HepG2 (cell line): ENCODE results near the gene GDPD1. TPM values are rescaled to one million over a fixed set of nuclear protein-coding genes. Genes with fewer than 3 reads are reported as not detected.

Source experiments
- ATAC-seq: fragments of 200-7000 bp; cut with Tn5 transposase; 3 replicates; pipeline ENCODE4 v1.9.1; 2020; ENCODE audit warnings: mild to moderate bottlenecking, moderate library complexity
- BruUV-seq: library from RNA; stranded (reverse); fragments of 400-500 nt; replicated peaks from 2 replicates; lab custom pipeline; 2021; lab: Mats Ljungman, UMichigan
- CTCF ChIA-PET: fragments of 300-600 bp; formaldehyde crosslinking; extraction: SDS; loops from one replicate; lab custom pipeline; 2021; ENCODE audit warnings: low total read pairs, inconsistent platforms, low intra/inter-chr PET ratio; lab: Yijun Ruan, JAX
- POLR2A ChIA-PET: fragments of 350-600 bp; sonication (Branson Sonifier 250); formaldehyde crosslinking; loops from one replicate; lab custom pipeline; 2020; ENCODE audit warnings: antibody characterized with exemption, inconsistent platforms; lab: Yijun Ruan, JAX
- DNase-seq: peaks from one replicate; pipeline ENCODE4 v3.0.0-alpha.2; 2015; ENCODE audit warnings: low spot score
- FAIRE-seq: peaks from 3 replicates; lab custom pipeline; 2011; peaks lifted over from hg19 to GRCh38; lab: Jason Lieb, UNC
- H2AFZ ChIP-seq: one replicate; pipeline ENCODE4 v1.6.1; 2011; ENCODE audit warnings: low read length, inconsistent platforms
- H3K27ac ChIP-seq: fragments of 300-600 bp; 3 replicates; pipeline ENCODE4 v1.8.0; 2011; ENCODE audit warnings: mixed run types, mild to moderate bottlenecking, mixed read lengths, low read length, inconsistent platforms; ENCODE audit not compliant: insufficient read depth; ENCODE audit errors: extremely low read length
- H3K27me3 ChIP-seq, 2 experiments: fragments of 200-600 bp in 1 of 2; 2 replicates in 1 of 2; 3 replicates in 1 of 2; pipeline versions ENCODE4 v1.6.0 to v1.8.0; 2011; ENCODE audit warnings: low read length in 2 of 2, mild to moderate bottlenecking in 2 of 2, moderate library complexity in 2 of 2, inconsistent platforms in 1 of 2; ENCODE audit not compliant: insufficient read depth in 2 of 2, control insufficient read depth in 1 of 2
- H3K36me3 ChIP-seq, 2 experiments: fragments of 200-600 bp in 1 of 2; replicated peaks in 1 of 2; 2 replicates in 1 of 2; 3 replicates in 1 of 2; pipeline versions ENCODE4 v1.5.1 to v1.8.0; 2011; ENCODE audit warnings: low read length in 2 of 2, inconsistent platforms in 1 of 2; ENCODE audit not compliant: insufficient read depth in 2 of 2, control insufficient read depth in 1 of 2
- H3K4me1 ChIP-seq: 2 replicates; pipeline ENCODE4 v1.5.1; 2012; ENCODE audit warnings: low read length, inconsistent platforms; ENCODE audit not compliant: insufficient read depth
- H3K4me2 ChIP-seq: 2 replicates; pipeline ENCODE4 v1.6.0; 2011; ENCODE audit warnings: low read depth, low read length, inconsistent platforms
- H3K4me3 ChIP-seq, 3 experiments: fragments of 200-600 bp in 1 of 3; sonication (generic), shearing (Covaris generic) in 1 of 3; replicated peaks in 1 of 3; 2 replicates each; pipeline ENCODE4 v1.5.1; 2011 to 2016; ENCODE audit warnings: low read length in 3 of 3, inconsistent platforms in 2 of 3, low read depth in 2 of 3, mild to moderate bottlenecking in 2 of 3, control low read depth in 1 of 3, mixed read lengths in 1 of 3; ENCODE audit not compliant: insufficient read depth in 1 of 3
- H3K79me2 ChIP-seq: one replicate; pipeline ENCODE4 v1.6.1; 2011; ENCODE audit warnings: low read length, inconsistent platforms; ENCODE audit not compliant: insufficient read depth
- H3K9ac ChIP-seq: 2 replicates; pipeline ENCODE4 v1.6.0; 2011; ENCODE audit warnings: mild to moderate bottlenecking, low read depth, low read length, inconsistent platforms; ENCODE audit not compliant: insufficient read depth
- H3K9me3 ChIP-seq: 2 replicates; pipeline ENCODE4 v1.5.1; 2012; ENCODE audit warnings: mild to moderate bottlenecking, low read length
- H4K20me1 ChIP-seq: 2 replicates; pipeline ENCODE4 v1.6.0; 2011; ENCODE audit warnings: inconsistent platforms, mild to moderate bottlenecking, low read length, moderate library complexity; ENCODE audit not compliant: insufficient read depth
- ARNTL ChIP-seq: sonication (generic); formaldehyde crosslinking; IDR thresholded peaks from 2 replicates; pipeline ENCODE4 v1.4.0; 2020; ENCODE audit warnings: mild to moderate bottlenecking, missing genetic modification reagents
- DMAP1 ChIP-seq: IDR thresholded peaks from 2 replicates; pipeline ENCODE4 v1.6.1; 2016
- GFI1 ChIP-seq: sonication (generic); formaldehyde crosslinking; IDR thresholded peaks from 2 replicates; pipeline ENCODE4 v1.5.0; 2020; ENCODE audit warnings: missing genetic modification reagents, mild to moderate bottlenecking, borderline replicate concordance
- KDM5A ChIP-seq: fragments of 200-600 bp; sonication (generic); IDR thresholded peaks from 2 replicates; pipeline ENCODE4 v1.7.0; 2018; ENCODE audit warnings: antibody characterized with exemption, mild to moderate bottlenecking, low read length, borderline replicate concordance
- NAIF1 ChIP-seq: sonication (generic); formaldehyde crosslinking; IDR thresholded peaks from 2 replicates; pipeline ENCODE4 v1.5.0; 2020; ENCODE audit warnings: mild to moderate bottlenecking, missing genetic modification reagents, borderline replicate concordance
- NCOA2 ChIP-seq: sonication (generic); formaldehyde crosslinking; IDR thresholded peaks from 2 replicates; pipeline ENCODE4 v1.8.0; 2022; ENCODE audit warnings: inconsistent platforms
- PBX2 ChIP-seq: IDR thresholded peaks from 2 replicates; pipeline ENCODE4 v1.6.1; 2016; ENCODE audit warnings: control low read depth
- PRDM4 ChIP-seq: sonication (generic); formaldehyde crosslinking; IDR thresholded peaks from 2 replicates; pipeline ENCODE4 v1.9.0; 2021; ENCODE audit warnings: missing genetic modification reagents, borderline replicate concordance
- SMAD3 ChIP-seq: sonication (generic); formaldehyde crosslinking; IDR thresholded peaks from 2 replicates; pipeline ENCODE4 v1.4.0; 2020; ENCODE audit warnings: missing genetic modification reagents
- TIGD3 ChIP-seq: sonication (generic); formaldehyde crosslinking; IDR thresholded peaks from 2 replicates; pipeline ENCODE4 v1.5.1; 2020; ENCODE audit warnings: mild to moderate bottlenecking, missing genetic modification reagents, borderline replicate concordance
- TP53 ChIP-seq: sonication (generic); formaldehyde crosslinking; conservative IDR thresholded peaks from 2 replicates; pipeline ENCODE4 v1.4.0; 2020; ENCODE audit warnings: missing genetic modification reagents
- ZBTB3 ChIP-seq: sonication (generic); formaldehyde crosslinking; IDR thresholded peaks from 2 replicates; pipeline ENCODE4 v1.4.0; 2020; ENCODE audit warnings: low read depth, mild to moderate bottlenecking, moderate library complexity, missing genetic modification reagents, borderline replicate concordance
- ZNF121 ChIP-seq: sonication (generic); formaldehyde crosslinking; IDR thresholded peaks from 2 replicates; pipeline ENCODE4 v1.5.0; 2020; ENCODE audit warnings: mild to moderate bottlenecking, missing genetic modification reagents
- ZNF44 ChIP-seq: sonication (generic); formaldehyde crosslinking; IDR thresholded peaks from 2 replicates; pipeline ENCODE4 v1.5.1; 2020; ENCODE audit warnings: mild to moderate bottlenecking, missing genetic modification reagents
- ZNF569 ChIP-seq: sonication (generic); formaldehyde crosslinking; IDR thresholded peaks from 2 replicates; pipeline ENCODE4 v1.5.0; 2020; ENCODE audit warnings: mild to moderate bottlenecking, missing genetic modification reagents, moderate library complexity, borderline replicate concordance
- ZSCAN20 ChIP-seq: sonication (generic); formaldehyde crosslinking; IDR thresholded peaks from 2 replicates; pipeline ENCODE4 v1.4.0; 2020; ENCODE audit warnings: missing genetic modification reagents, mild to moderate bottlenecking, borderline replicate concordance
- WGBS: methylation state at CpG from one replicate; pipeline ENCODE4 v1.1.6; 2017; ENCODE audit warnings: low lambda C conversion rate; 5-methylcytosine and 5-hydroxymethylcytosine counted together
- in situ Hi-C: cut with HindIII; loops from 2 replicates; pipeline ENCODE4 v1.10.0; 2017; ENCODE audit warnings: low pct_unique_long_range_greater_than_20kb; ENCODE audit not compliant: extremely low pct_ligation_motif_present
- intact Hi-C: fragments of 100-400 bp; cut with micrococcal nuclease; formaldehyde crosslinking; loops from one replicate; pipeline ENCODE4 v1.10.0; 2022; ENCODE audit not compliant: unreplicated experiment
- polyA plus RNA-seq, 8 experiments: library from polyadenylated mRNA; depleted of rRNA in 3 of 8; stranded (reverse) in 7 of 8; unstranded in 1 of 8; fragments of >200 nt; fragmentation: Illumina TruSeq in 4 of 8; extraction: Trizol in 4 of 8; gene quantifications; 2 replicates each; pipeline versions ENCODE4 v1.2.1 to v1.2.3, GENCODE V29; 2011 to 2016; ENCODE audit warnings: low read depth in 4 of 8, missing spikeins in 1 of 8, mixed read lengths in 1 of 8; ENCODE audit not compliant: insufficient read depth in 1 of 8
- total RNA-seq, 5 experiments: library from RNA; depleted of rRNA; stranded (reverse); fragments of >200 nt; fragmentation: Illumina TruSeq; extraction: Trizol; gene quantifications; 2 replicates each; pipeline ENCODE4 v1.2.3, GENCODE V29; 2016; ENCODE audit warnings: low read depth in 1 of 5

The GDPD1 gene
- total and polyA plus RNA-seq, 2 of the 13 experiments (the other 11 are each of a cell fraction or from before 2014, with no cell fraction given) = 6.0 to 7.7 TPM

- TF ChIP-seq ARNTL (no peak), ZNF121 (CRISPR knock-in tag) (peak; percentile 89)
These were observed 941 bp upstream of the GDPD1 start (continued) for GRCh38 chr17:59219370-59219769.

DNA sequence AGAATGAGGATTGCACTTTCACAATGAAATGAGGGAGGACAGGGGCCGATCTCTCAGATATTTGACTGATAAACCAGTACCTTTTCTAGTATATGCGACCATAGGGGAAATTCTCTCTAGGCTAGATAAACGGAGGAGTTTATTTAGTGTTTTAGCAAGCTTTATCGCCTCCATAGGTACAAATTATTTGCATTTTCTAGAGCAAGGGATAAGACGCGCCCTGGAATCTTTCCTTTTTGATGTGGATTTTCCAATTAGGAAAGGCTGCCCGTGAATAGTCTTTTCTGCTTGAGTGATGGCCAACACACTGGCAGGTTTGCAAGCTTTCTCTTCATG is 351 bp upstream of the GDPD1 start:
- H3K4me1 ChIP-seq = peaks cover 24% of the 10 kb centered on the region
- peak overlapping the region; percentile 92 for H2AFZ ChIP-seq
- peak overlapping the region; percentile 77 to 96 (median 87) for H3K4me3 ChIP-seq
- H3K79me2 ChIP-seq = no peaks in the 10 kb centered on the region
- DNase-seq (peak; percentile 27), FAIRE-seq (no peak), ATAC-seq (peak; percentile 8; the same call in 2 of the 3 replicates)
- peak overlapping the region; percentile 70 for H3K9ac ChIP-seq
- POLR2A ChIA-PET = interaction anchor here (0.7 to 3.6 kb wide), 5 partner anchors 10 to 400 kb away, joined by 3 to 44 read pairs (median 5); partner anchors contain the start of genes CLTC, PRR11, SKA2 and SMG8
- 1% methylated on average over 7 of the region's 7 CpGs for WGBS
- intact Hi-C loops (loop anchor here (1.0 kb wide), 1 partner anchor 65 kb away; the partner anchor contains the start of genes PRR11 and SKA2), in situ Hi-C loops (no loop called here)
- no TSS peak for BruUV-seq
- 0 out of 5 replicates have a peak, but pooled peaks cover 0 to under 1% of the 10 kb centered on the region in 2 experiments for H3K36me3 ChIP-seq
- H4K20me1 ChIP-seq = no peaks in the 10 kb centered on the region
- CTCF ChIA-PET = no interaction called here
- no peaks in the 10 kb centered on the region for H3K9me3 ChIP-seq
- peak overlapping the region; percentile 91 for H3K4me2 ChIP-seq
- peak overlapping the region; percentile 65 for H3K27ac ChIP-seq
- H3K27me3 ChIP-seq = peaks cover 0 to 4% of the 10 kb centered on the region in 2 experiments; a peak in 1 of 5 replicates
- 0 out of 2 replicates have a peak, but pooled peaks have one; percentile 40 for TF ChIP-seq GFI1 (CRISPR knock-in tag)
- peak; percentile 69 for TF ChIP-seq DMAP1 (CRISPR knock-in tag)
- peak; percentile 33; the same call in 1 of the 2 replicates for TF ChIP-seq ZSCAN20 (CRISPR knock-in tag)
- 0 out of 2 replicates have a peak, but pooled peaks have one; percentile 86 for TF ChIP-seq ZNF569 (CRISPR knock-in tag)
- TF ChIP-seq PRDM4 (CRISPR knock-in tag) = no peak
- TF ChIP-seq SMAD3 (CRISPR knock-in tag) = 0 out of 2 replicates have a peak, but pooled peaks have one; percentile 75
- 0 out of 2 replicates have a peak, but pooled peaks have one; percentile 45 for TF ChIP-seq ZNF44 (CRISPR knock-in tag)
- TF ChIP-seq TIGD3 (CRISPR knock-in tag) = no peak
- TF ChIP-seq TP53 = no peak
- peak; percentile 38; the same call in 1 of the 2 replicates for TF ChIP-seq NAIF1 (CRISPR knock-in tag)
- no peak for TF ChIP-seq ZBTB3 (CRISPR knock-in tag)
- 0 out of 2 replicates have a peak, but pooled peaks have one; percentile 27 for TF ChIP-seq NCOA2 (CRISPR knock-in tag)
- TF ChIP-seq PBX2 (CRISPR knock-in tag) = no peak
- peak; percentile 39; the same call in 1 of the 2 replicates for TF ChIP-seq KDM5A
